Liver (tissue), 9 donors: Measurements from ENCODE around the gene GNAI2. TPM values are rescaled to one million over a fixed set of nuclear protein-coding genes. Genes with fewer than 3 reads are reported as not detected.
"Not testable (repeated sequence)": the region's sequence is repeated elsewhere in the genome, so short reads cannot be mapped to it uniquely, and the experiment has no call there.

Experiments used
- DNase-seq: peaks from one replicate; pipeline ENCODE4 v3.0.0-alpha.2; 2017; ENCODE audit warnings: low spot score
- H3K27ac ChIP-seq, 2 donors: one replicate each; pipeline ENCODE4 v1.7.0; 2013; ENCODE audit warnings: inconsistent platforms in 2 of 2, low read length in 2 of 2, control low read depth in 1 of 2, low read depth in 1 of 2, mild to moderate bottlenecking in 1 of 2
- H3K27me3 ChIP-seq, 4 donors: one replicate each; pipeline versions ENCODE4 v1.6.1 to v1.7.0; 2013; ENCODE audit warnings: low read length in 3 of 4, inconsistent platforms in 1 of 4, mild to moderate bottlenecking in 1 of 4, moderate library complexity in 1 of 4; ENCODE audit not compliant: control insufficient read depth in 4 of 4, insufficient read depth in 4 of 4
- H3K36me3 ChIP-seq, 4 donors: one replicate each; pipeline versions ENCODE4 v1.6.1 to v1.7.0; 2013; ENCODE audit warnings: low read length in 3 of 4, mild to moderate bottlenecking in 3 of 4, low read depth in 1 of 4, moderate library complexity in 1 of 4; ENCODE audit not compliant: control insufficient read depth in 4 of 4, insufficient read depth in 3 of 4
- H3K4me1 ChIP-seq, 4 donors: one replicate each; pipeline versions ENCODE4 v1.6.1 to v1.7.0; 2013; ENCODE audit warnings: low read length in 3 of 4, mild to moderate bottlenecking in 3 of 4, moderate library complexity in 1 of 4; ENCODE audit not compliant: control insufficient read depth in 4 of 4, insufficient read depth in 4 of 4
- H3K4me3 ChIP-seq, 3 donors: one replicate each; pipeline versions ENCODE4 v1.6.1 to v1.7.0; 2013; ENCODE audit warnings: low read length in 3 of 3, control low read depth in 1 of 3, low read depth in 1 of 3, mild to moderate bottlenecking in 1 of 3
- H3K9ac ChIP-seq, 2 donors: one replicate each; pipeline ENCODE4 v1.7.0; 2013; ENCODE audit warnings: low read length in 2 of 2, mild to moderate bottlenecking in 2 of 2, moderate library complexity in 2 of 2, control low read depth in 1 of 2, low read depth in 1 of 2
- H3K9me3 ChIP-seq, 4 donors: one replicate each; pipeline versions ENCODE4 v1.6.1 to v1.7.0; 2013; ENCODE audit warnings: low read length in 3 of 4; ENCODE audit not compliant: control insufficient read depth in 4 of 4
- ATF3 ChIP-seq: IDR thresholded peaks from 2 replicates; pipeline ENCODE4 v1.6.1; 2016; ENCODE audit warnings: antibody characterized with exemption
- CTCF ChIP-seq: fragments of 150-350 bp; IDR thresholded peaks from 2 replicates; pipeline ENCODE4 v1.5.1; 2017; ENCODE audit warnings: improper control_type of control experiment, low read depth, low read length; ENCODE audit not compliant: missing input control
- EGR1 ChIP-seq, 2 donors: IDR thresholded peaks; 2 replicates each; pipeline ENCODE4 v1.6.1; 2016 to 2018; ENCODE audit warnings: antibody characterized with exemption in 2 of 2, low read depth in 2 of 2
- FOXA1 ChIP-seq: IDR thresholded peaks from 2 replicates; pipeline ENCODE4 v1.6.1; 2016; ENCODE audit warnings: antibody characterized with exemption
- FOXA2 ChIP-seq: IDR thresholded peaks from 2 replicates; pipeline ENCODE4 v1.6.1; 2016; ENCODE audit warnings: antibody characterized with exemption
- GABPA ChIP-seq, 2 donors: IDR thresholded peaks in 1 of 2; conservative IDR thresholded peaks in 1 of 2; 2 replicates each; pipeline ENCODE4 v1.6.1; 2016; ENCODE audit warnings: antibody characterized with exemption in 2 of 2, mild to moderate bottlenecking in 1 of 2, moderate library complexity in 1 of 2
- HNF4A ChIP-seq, 2 donors: conservative IDR thresholded peaks; 2 replicates each; pipeline ENCODE4 v1.6.1; 2016; ENCODE audit warnings: antibody characterized with exemption in 2 of 2, mild to moderate bottlenecking in 2 of 2
- HNF4G ChIP-seq: IDR thresholded peaks from 2 replicates; pipeline ENCODE4 v1.6.1; 2016; ENCODE audit warnings: antibody characterized with exemption
- JUND ChIP-seq, 2 donors: IDR thresholded peaks; 2 replicates each; pipeline ENCODE4 v1.6.1; 2016; ENCODE audit warnings: antibody characterized with exemption in 2 of 2
- MAX ChIP-seq: IDR thresholded peaks from 2 replicates; pipeline ENCODE4 v1.6.1; 2016; ENCODE audit warnings: antibody characterized with exemption
- NR2F2 ChIP-seq: IDR thresholded peaks from 2 replicates; pipeline ENCODE4 v1.6.1; 2016; ENCODE audit warnings: antibody characterized with exemption
- RAD21 ChIP-seq, 2 donors: IDR thresholded peaks; 2 replicates each; pipeline ENCODE4 v1.6.1; 2016; ENCODE audit warnings: antibody characterized with exemption in 2 of 2, mild to moderate bottlenecking in 2 of 2
- REST ChIP-seq: IDR thresholded peaks from 2 replicates; pipeline ENCODE4 v1.6.1; 2016; ENCODE audit warnings: antibody characterized with exemption, mild to moderate bottlenecking
- RXRA ChIP-seq, 2 donors: IDR thresholded peaks; 2 replicates each; pipeline ENCODE4 v1.6.1; 2017 to 2018; ENCODE audit warnings: antibody characterized with exemption in 2 of 2, mild to moderate bottlenecking in 1 of 2
- SP1 ChIP-seq: IDR thresholded peaks from 2 replicates; pipeline ENCODE4 v1.6.1; 2018; ENCODE audit warnings: antibody characterized with exemption, mild to moderate bottlenecking
- TAF1 ChIP-seq: conservative IDR thresholded peaks from 2 replicates; pipeline ENCODE4 v1.6.1; 2016; ENCODE audit warnings: antibody characterized with exemption, mild to moderate bottlenecking
- YY1 ChIP-seq: IDR thresholded peaks from 2 replicates; pipeline ENCODE4 v1.6.1; 2016; ENCODE audit warnings: antibody characterized with exemption, mild to moderate bottlenecking
- ZBTB33 ChIP-seq: IDR thresholded peaks from 2 replicates; pipeline ENCODE4 v1.6.1; 2016; ENCODE audit warnings: antibody characterized with exemption
- WGBS: extraction: QIAGEN DNeasy Blood & Tissue Kit; methylation state at CpG from one replicate; pipeline ENCODE4 v1.1.7; 2013; 5-methylcytosine and 5-hydroxymethylcytosine counted together
- polyA plus RNA-seq, 2 donors: library from polyadenylated mRNA; stranded (reverse) in 1 of 2; unstranded in 1 of 2; fragments of 200-250 nt in 1 of 2; fragments of >200 nt in 1 of 2; fragmentation: Nextera tagmentation in 1 of 2; extraction: Ambion mirVana in 1 of 2; gene quantifications; one replicate each; pipeline versions ENCODE4 v1.2.1 to v1.2.3, GENCODE V29; 2013 to 2015
- total RNA-seq, 2 donors: library from RNA; depleted of rRNA; stranded (reverse); fragments of >200 nt; gene quantifications; one replicate each; pipeline ENCODE4 v1.2.3, GENCODE V29; 2014
- donor health status: healthy.
- donor health status: healthy.
- donor health status: healthy.
- donor health status: healthy.
- donor health status: healthy.

GNAI2 gene
- total and polyA plus RNA-seq, 4 donors: 58.3 to 86.3 (median 62.3) TPM

- not testable (repeated sequence) for DNase-seq, H3K9ac ChIP-seq, H3K36me3 ChIP-seq, H3K9me3 ChIP-seq, H3K27me3 ChIP-seq
- Histone ChIP-seq H3K4me1 (peaks cover 4 to 18% (median 11%) of the 10 kb centered on the region in 4 donors), H3K27ac (peak overlapping the region in 1 of 2 donors; percentile 69), H3K4me3 (peak overlapping the region; percentile 70 to 88 (median 77))
- 56% methylated on average over 15 of the region's 15 CpGs for WGBS
Observed at GRCh38 chr3:50228184-50228763, 7.7 kb upstream of the GNAI2 start.

- peaks cover 4 to 18% (median 11%) of the 10 kb centered on the region in 4 donors for H3K4me1 ChIP-seq
- H3K27ac ChIP-seq: no peak overlapping the region
- H3K9ac ChIP-seq: no peak overlapping the region
- 94% methylated on average over 3 of the region's 3 CpGs for WGBS
- no peak for TF ChIP-seq HNF4G
- no peak for TF ChIP-seq MAX
- TF ChIP-seq JUND (IDR thresholded peaks at IDR 0.05): no peak
- no peak for TF ChIP-seq GABPA (IDR thresholded peaks at IDR 0.05 in 1 of 2, conservative IDR thresholded peaks at IDR 0.05 in 1 of 2)
- TF ChIP-seq SP1: no peak
- no peak for TF ChIP-seq EGR1 (IDR thresholded peaks at IDR 0.05; ENCODE audit: low read depth in 2 of 2)
- no peak for TF ChIP-seq NR2F2
- TF ChIP-seq YY1: no peak
- no peak for TF ChIP-seq HNF4A (conservative IDR thresholded peaks at IDR 0.05)
- no peak for TF ChIP-seq RAD21 (IDR thresholded peaks at IDR 0.05)
- TF ChIP-seq REST: no peak
- TF ChIP-seq CTCF: no peak
- no peak for TF ChIP-seq ZBTB33
- no peak for TF ChIP-seq TAF1
- no peak for TF ChIP-seq FOXA1
- no peak for TF ChIP-seq FOXA2
- TF ChIP-seq RXRA (IDR thresholded peaks at IDR 0.05): no peak
- no peak for TF ChIP-seq ATF3
- DNase-seq: no peak
- no peaks in the 10 kb centered on the region for H3K27me3 ChIP-seq
- no peaks in the 10 kb centered on the region for H3K9me3 ChIP-seq
- H3K36me3 ChIP-seq: no peaks in the 10 kb centered on the region
- no peak overlapping the region for H3K4me3 ChIP-seq
Observed at GRCh38 chr3:50229490-50229889, 6.5 kb upstream of the GNAI2 start.
